Erythroblast (primary cell): Measurements from ENCODE around the gene DENND1B.

Experiments used
- GATA1 ChIP-seq: IDR thresholded peaks from 2 replicates; pipeline ENCODE4 v1.6.1; 2011; ENCODE audit warnings: low read depth, mild to moderate bottlenecking, control low read depth, low read length, moderate library complexity
- POLR2A ChIP-seq: IDR thresholded peaks from 2 replicates; pipeline ENCODE4 v1.6.1; 2011; ENCODE audit warnings: mild to moderate bottlenecking, low read length

GRCh38 chr1:197750366-197750765 is 24.9 kb downstream of the DENND1B start:
- no peak for TF ChIP-seq POLR2A
- no peak for TF ChIP-seq GATA1
